H1 (cell line): ENCODE measurements around the gene SLC16A6. TPM values are rescaled to one million over a fixed set of nuclear protein-coding genes. Genes with fewer than 3 reads are reported as not detected.
"Not testable (repeated sequence)": the region's sequence is repeated elsewhere in the genome, so short reads cannot be mapped to it uniquely, and the experiment has no call there.

ENCODE experiments used
- CTCF ChIA-PET: fragments of 300-600 bp; sonication (Branson Sonifier 250); formaldehyde crosslinking; loops from one replicate; lab custom pipeline; 2021; ENCODE audit not compliant: partially characterized antibody; lab: Charles Lee
- POLR2A ChIA-PET: fragments of 300-600 bp; sonication (Branson Sonifier 250); formaldehyde crosslinking; loops from one replicate; lab custom pipeline; 2021; ENCODE audit warnings: inconsistent platforms; ENCODE audit not compliant: partially characterized antibody; lab: Charles Lee
- DNase-seq, 2 experiments: peaks; one replicate each; pipeline versions ENCODE4 v3.0.0 to v3.0.0-alpha.2; 2010 to 2022; ENCODE audit warnings: low spot score in 2 of 2, low read depth in 1 of 2, mixed read lengths in 1 of 2
- FAIRE-seq: peaks from 2 replicates; lab custom pipeline; 2011; peaks lifted over from hg19 to GRCh38; lab: Jason Lieb, UNC
- H2AFZ ChIP-seq: 2 replicates; pipeline ENCODE4 v1.8.1; 2012; ENCODE audit warnings: low read length, inconsistent platforms
- H2AK5ac ChIP-seq: 2 replicates; pipeline ENCODE4 v1.6.1; 2013; ENCODE audit warnings: low read depth, low read length
- H2BK120ac ChIP-seq: replicated peaks from 2 replicates; pipeline ENCODE3; 2013; ENCODE audit warnings: low read depth, low read length, inconsistent platforms
- H2BK12ac ChIP-seq: 2 replicates; pipeline ENCODE4 v1.6.1; 2013; ENCODE audit warnings: low read depth, low read length
- H2BK15ac ChIP-seq: 2 replicates; pipeline ENCODE4 v1.6.1; 2013; ENCODE audit warnings: low read length
- H2BK20ac ChIP-seq: 2 replicates; pipeline ENCODE4 v1.6.1; 2013; ENCODE audit warnings: low read length
- H2BK5ac ChIP-seq: 2 replicates; pipeline ENCODE4 v1.6.1; 2013; ENCODE audit warnings: low read depth, low read length
- H3K14ac ChIP-seq: 2 replicates; pipeline ENCODE4 v1.6.1; 2013; ENCODE audit warnings: inconsistent platforms; ENCODE audit not compliant: insufficient read length
- H3K18ac ChIP-seq: 2 replicates; pipeline ENCODE4 v1.6.1; 2013; ENCODE audit warnings: low read length; ENCODE audit errors: extremely low read depth
- H3K23ac ChIP-seq: 2 replicates; pipeline ENCODE4 v1.6.1; 2013; ENCODE audit warnings: inconsistent platforms; ENCODE audit not compliant: insufficient read length
- H3K23me2 ChIP-seq: 2 replicates; pipeline ENCODE4 v1.6.1; 2013; ENCODE audit warnings: low read depth, low read length
- H3K27ac ChIP-seq: 2 replicates; pipeline ENCODE4 v1.6.1; 2011; ENCODE audit warnings: low read depth, low read length, inconsistent platforms
- H3K27me3 ChIP-seq, 4 experiments: replicated peaks in 1 of 4; 1 replicate in 1 of 4; 2 replicates in 3 of 4; pipeline versions ENCODE4 v1.6.1 to v1.8.1; 2011 to 2013; ENCODE audit warnings: low read length in 3 of 4, mild to moderate bottlenecking in 3 of 4, inconsistent platforms in 2 of 4, mixed read lengths in 2 of 4, moderate library complexity in 1 of 4; ENCODE audit not compliant: control insufficient read depth in 3 of 4, insufficient read depth in 3 of 4; ENCODE audit errors: extremely low read depth in 1 of 4
- H3K36me3 ChIP-seq, 4 experiments: 2 replicates each; pipeline versions ENCODE4 v1.6.1 to v1.8.1; 2011 to 2013; ENCODE audit warnings: mild to moderate bottlenecking in 4 of 4, low read length in 3 of 4, moderate library complexity in 2 of 4, control low read depth in 1 of 4, inconsistent platforms in 1 of 4; ENCODE audit not compliant: insufficient read depth in 4 of 4, control insufficient read depth in 2 of 4
- H3K4ac ChIP-seq: replicated peaks from 2 replicates; pipeline ENCODE3; 2013; ENCODE audit warnings: low read length, low read depth, mixed read lengths, inconsistent platforms; ENCODE audit not compliant: insufficient read length
- H3K4me1 ChIP-seq, 4 experiments: replicated peaks in 1 of 4; 1 replicate in 1 of 4; 2 replicates in 3 of 4; pipeline versions ENCODE4 v1.6.1 to v1.8.1; 2011 to 2013; ENCODE audit warnings: low read length in 3 of 4, inconsistent platforms in 2 of 4, mixed read lengths in 1 of 4; ENCODE audit not compliant: insufficient read depth in 4 of 4, control insufficient read depth in 3 of 4
- H3K4me2 ChIP-seq, 2 experiments: 2 replicates each; pipeline versions ENCODE4 v1.6.1 to v1.8.1; 2011 to 2013; ENCODE audit warnings: low read depth in 2 of 2, low read length in 2 of 2, control low read depth in 1 of 2, inconsistent platforms in 1 of 2, mild to moderate bottlenecking in 1 of 2; ENCODE audit not compliant: insufficient read depth in 1 of 2
- H3K4me3 ChIP-seq, 4 experiments: fragments of 200-600, 300-600 bp in 1 of 4; sonication (generic), shearing (Covaris generic), sonication (Bioruptor Twin) in 1 of 4; 2 replicates each; pipeline versions ENCODE4 v1.5.1 to v1.8.1; 2011 to 2016; ENCODE audit warnings: low read length in 4 of 4, low read depth in 3 of 4, control low read depth in 2 of 4, inconsistent platforms in 2 of 4, mild to moderate bottlenecking in 2 of 4, mixed read lengths in 1 of 4, moderate library complexity in 1 of 4; ENCODE audit not compliant: insufficient read depth in 2 of 4; ENCODE audit errors: extremely low read depth in 1 of 4
- H3K56ac ChIP-seq: replicated peaks from 2 replicates; pipeline ENCODE3; 2013; ENCODE audit warnings: low read depth, mild to moderate bottlenecking, mixed read lengths, low read length, inconsistent platforms; ENCODE audit not compliant: insufficient read length
- H3K79me1 ChIP-seq: 2 replicates; pipeline ENCODE4 v1.6.1; 2013; ENCODE audit warnings: low read depth, low read length, control low read depth
- H3K79me2 ChIP-seq, 2 experiments: 2 replicates each; pipeline versions ENCODE4 v1.6.1 to v1.8.1; 2012 to 2013; ENCODE audit warnings: low read length in 2 of 2, mild to moderate bottlenecking in 2 of 2, inconsistent platforms in 1 of 2; ENCODE audit not compliant: insufficient read depth in 2 of 2, control insufficient read depth in 1 of 2
- H3K9ac ChIP-seq, 4 experiments: replicated peaks in 1 of 4; 1 replicate in 1 of 4; 2 replicates in 3 of 4; pipeline versions ENCODE4 v1.6.1 to v1.8.1; 2011 to 2013; ENCODE audit warnings: low read depth in 3 of 4, low read length in 3 of 4, control low read depth in 2 of 4, mild to moderate bottlenecking in 2 of 4, moderate library complexity in 2 of 4, inconsistent platforms in 1 of 4; ENCODE audit errors: extremely low read depth in 1 of 4
- H3K9me3 ChIP-seq, 2 experiments: 2 replicates each; pipeline versions ENCODE4 v1.6.1 to v1.8.1; 2012 to 2013; ENCODE audit warnings: mild to moderate bottlenecking in 2 of 2, moderate library complexity in 2 of 2, control low read depth in 1 of 2, inconsistent platforms in 1 of 2, low read depth in 1 of 2, low read length in 1 of 2, mixed read lengths in 1 of 2; ENCODE audit not compliant: insufficient read depth in 2 of 2
- H4K20me1 ChIP-seq, 2 experiments: replicated peaks in 1 of 2; 2 replicates each; pipeline versions ENCODE3 to v1.8.1; 2011 to 2013; ENCODE audit warnings: inconsistent platforms in 2 of 2, low read length in 2 of 2, mild to moderate bottlenecking in 1 of 2; ENCODE audit not compliant: insufficient read depth in 2 of 2, control insufficient read depth in 1 of 2
- H4K5ac ChIP-seq: 2 replicates; pipeline ENCODE4 v1.6.1; 2013; ENCODE audit warnings: low read length, low read depth, mixed read lengths, inconsistent platforms; ENCODE audit not compliant: insufficient read length
- H4K8ac ChIP-seq: 2 replicates; pipeline ENCODE4 v1.8.0; 2013; ENCODE audit warnings: mild to moderate bottlenecking, moderate library complexity, low read length, inconsistent platforms; ENCODE audit not compliant: insufficient read depth; ENCODE audit errors: extremely low read depth
- H4K91ac ChIP-seq: replicated peaks from 2 replicates; pipeline ENCODE3; 2013; ENCODE audit warnings: low read length, mixed read lengths, inconsistent platforms; ENCODE audit not compliant: insufficient read length
- WGBS, 2 experiments: shearing (Covaris generic) in 1 of 2; methylation state at CpG; one replicate each; pipeline versions ENCODE4 v1.1.6 to v1.1.7; 2013 to 2015; ENCODE audit warnings: low lambda C conversion rate in 2 of 2, mixed read lengths in 2 of 2, inconsistent platforms in 1 of 2, low coverage in 1 of 2, missing lambda C conversion rate in 1 of 2; ENCODE audit not compliant: insufficient replicate concordance in 2 of 2, insufficient coverage in 1 of 2, insufficient read length in 1 of 2; ENCODE audit errors: extremely low coverage in 1 of 2, missing lambda C conversion rate in 1 of 2; 5-methylcytosine and 5-hydroxymethylcytosine counted together
- polyA plus RNA-seq, 7 experiments: library from polyadenylated mRNA; depleted of rRNA in 3 of 7; stranded (reverse) in 5 of 7; unstranded in 2 of 7; fragments of >200 nt in 5 of 7; fragments of 200-250 nt in 2 of 7; gene quantifications; 1 replicate in 5 of 7; 2 replicates in 1 of 7; 4 replicates in 1 of 7; pipeline versions ENCODE4 v1.2.1 to v1.2.3, GENCODE V29; 2011 to 2013; ENCODE audit warnings: missing spikeins in 2 of 7, mixed read lengths in 2 of 7
- total RNA-seq: library from RNA; stranded (reverse); fragmentation: NEBNext Ultra II Directional; extraction: Animal tissue kit (Norgen Biotek cat#: 25700); gene quantifications from 2 replicates; pipeline ENCODE4 v1.2.1, GENCODE V29; 2021

SLC16A6 gene
- total and polyA plus RNA-seq, 2 of the 8 experiments (the other 6 are each of a cell fraction or from before 2014, with no cell fraction given) = 0.17 to 0.22 TPM

DNA sequence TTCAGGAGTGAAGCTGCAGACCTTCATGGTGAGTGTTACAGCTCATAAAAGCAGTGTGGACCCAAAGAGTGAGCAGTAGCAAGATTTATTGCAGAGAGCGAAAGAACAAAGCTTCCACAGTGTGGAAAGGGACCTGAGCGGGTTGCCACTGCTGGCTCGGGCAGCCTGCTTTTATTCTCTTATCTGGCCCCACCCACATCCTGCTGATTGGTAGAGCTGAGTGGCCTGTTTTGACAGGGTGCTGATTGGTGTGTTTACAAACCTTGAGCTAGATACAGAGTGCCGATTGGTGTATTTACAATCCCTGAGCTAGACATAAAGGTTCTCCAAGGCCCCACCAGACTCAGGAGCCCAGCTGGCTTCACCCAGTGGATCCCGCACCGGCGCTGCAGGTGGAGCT lies 17.6 kb upstream of the SLC16A6 start:
- H3K9ac ChIP-seq, H3K23ac ChIP-seq, H3K23me2 ChIP-seq, H3K4me1 ChIP-seq, H3K79me1 ChIP-seq, H3K79me2 ChIP-seq, H2BK15ac ChIP-seq, H2AK5ac ChIP-seq, H2AFZ ChIP-seq, H3K27ac ChIP-seq, DNase-seq, H4K5ac ChIP-seq, H3K36me3 ChIP-seq, H3K18ac ChIP-seq, H3K27me3 ChIP-seq, H4K91ac ChIP-seq, H3K14ac ChIP-seq, H2BK12ac ChIP-seq, H4K8ac ChIP-seq, H3K4me3 ChIP-seq, H4K20me1 ChIP-seq, H2BK20ac ChIP-seq, H3K4me2 ChIP-seq, H2BK120ac ChIP-seq, H2BK5ac ChIP-seq, H3K4ac ChIP-seq, H3K56ac ChIP-seq, FAIRE-seq, H3K9me3 ChIP-seq: not testable (repeated sequence)
- CTCF ChIA-PET = interaction anchor here (0.5 to 1.9 kb wide), 4 partner anchors 11 to 112 kb away, joined by 3 to 7 read pairs (median 4); no protein-coding TSS in a partner anchor
- POLR2A ChIA-PET = interaction anchor here (1.2 to 3.0 kb wide), 3 partner anchors 12 to 84 kb away, joined by 3 to 14 read pairs (median 3); partner anchors contain the start of genes ARSG and SLC16A6
- WGBS, 2 experiments = 100% methylated on average over 4 of the region's 7 CpGs; no CpG with 5 or more reads in 1 of the 2 experiments
